ENCODE results near the gene ZNF587B.
"Not testable (repeated sequence)": the region's sequence is repeated elsewhere in the genome, so short reads cannot be mapped to it uniquely, and the experiment has no call there.

The ZNF587B gene

DNA sequence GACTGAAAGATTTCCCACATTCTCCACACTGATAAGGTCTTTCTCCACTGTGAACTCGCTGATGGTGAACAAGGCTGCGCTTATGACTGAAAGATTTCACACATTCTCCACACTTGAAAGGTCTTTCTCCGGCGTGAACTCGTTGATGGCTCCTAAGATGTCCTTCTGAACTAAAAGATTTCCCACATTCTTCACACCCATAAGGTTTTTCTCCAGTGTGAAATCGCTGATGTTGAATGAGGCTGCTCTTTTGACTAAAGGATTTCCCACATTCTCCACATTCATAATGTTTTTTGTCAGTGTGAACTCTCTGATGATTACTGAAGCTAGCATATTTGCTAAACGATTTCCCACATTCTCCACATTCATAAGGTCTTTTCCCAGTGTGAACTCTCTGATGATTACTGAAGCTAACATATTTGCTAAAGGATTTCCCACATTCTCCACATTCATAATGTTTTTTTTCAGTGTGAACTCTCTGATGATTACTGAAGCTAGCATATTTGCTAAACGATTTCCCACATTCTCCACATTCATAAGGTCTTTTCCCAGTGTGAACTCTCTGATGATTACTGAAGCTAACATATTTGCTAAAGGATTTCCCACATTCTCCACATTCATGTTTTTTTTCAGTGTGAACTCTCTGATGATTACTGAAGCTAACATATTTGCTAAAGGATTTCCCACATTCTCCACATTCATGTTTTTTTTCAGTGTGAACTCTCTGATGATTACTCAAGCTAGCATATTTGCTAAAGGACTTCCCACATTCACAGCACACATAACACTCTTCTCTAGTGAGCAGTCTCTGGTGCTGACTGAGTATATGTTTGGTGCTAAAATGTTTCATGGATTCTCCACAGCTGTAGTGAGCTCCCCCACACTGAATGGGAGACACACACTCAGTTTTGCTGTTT, 44.0 kb downstream of the ZNF587B start:
- not testable (repeated sequence) for ATAC-seq

DNA sequence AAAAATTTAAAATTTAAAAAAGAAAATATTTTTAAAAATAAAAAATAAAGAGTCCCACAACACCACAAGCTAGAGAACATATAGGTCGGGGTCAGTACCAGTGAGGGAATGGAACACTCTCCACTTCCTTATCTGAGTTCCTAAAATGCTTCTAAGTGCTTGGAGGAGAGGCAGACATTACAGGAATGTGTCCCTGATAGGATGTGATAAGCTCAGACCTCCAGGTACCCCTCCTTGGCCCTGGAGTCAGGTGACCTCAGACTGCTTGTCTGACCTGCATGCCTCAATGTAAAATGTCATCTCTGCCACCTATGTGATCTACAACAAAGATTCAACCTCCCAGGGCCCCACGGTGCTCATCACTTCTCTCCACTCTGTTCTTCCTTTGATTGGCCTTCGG, 55.9 kb downstream of the ZNF587B start:
- no peak for ATAC-seq
- TF ChIP-seq, protein P1, sequence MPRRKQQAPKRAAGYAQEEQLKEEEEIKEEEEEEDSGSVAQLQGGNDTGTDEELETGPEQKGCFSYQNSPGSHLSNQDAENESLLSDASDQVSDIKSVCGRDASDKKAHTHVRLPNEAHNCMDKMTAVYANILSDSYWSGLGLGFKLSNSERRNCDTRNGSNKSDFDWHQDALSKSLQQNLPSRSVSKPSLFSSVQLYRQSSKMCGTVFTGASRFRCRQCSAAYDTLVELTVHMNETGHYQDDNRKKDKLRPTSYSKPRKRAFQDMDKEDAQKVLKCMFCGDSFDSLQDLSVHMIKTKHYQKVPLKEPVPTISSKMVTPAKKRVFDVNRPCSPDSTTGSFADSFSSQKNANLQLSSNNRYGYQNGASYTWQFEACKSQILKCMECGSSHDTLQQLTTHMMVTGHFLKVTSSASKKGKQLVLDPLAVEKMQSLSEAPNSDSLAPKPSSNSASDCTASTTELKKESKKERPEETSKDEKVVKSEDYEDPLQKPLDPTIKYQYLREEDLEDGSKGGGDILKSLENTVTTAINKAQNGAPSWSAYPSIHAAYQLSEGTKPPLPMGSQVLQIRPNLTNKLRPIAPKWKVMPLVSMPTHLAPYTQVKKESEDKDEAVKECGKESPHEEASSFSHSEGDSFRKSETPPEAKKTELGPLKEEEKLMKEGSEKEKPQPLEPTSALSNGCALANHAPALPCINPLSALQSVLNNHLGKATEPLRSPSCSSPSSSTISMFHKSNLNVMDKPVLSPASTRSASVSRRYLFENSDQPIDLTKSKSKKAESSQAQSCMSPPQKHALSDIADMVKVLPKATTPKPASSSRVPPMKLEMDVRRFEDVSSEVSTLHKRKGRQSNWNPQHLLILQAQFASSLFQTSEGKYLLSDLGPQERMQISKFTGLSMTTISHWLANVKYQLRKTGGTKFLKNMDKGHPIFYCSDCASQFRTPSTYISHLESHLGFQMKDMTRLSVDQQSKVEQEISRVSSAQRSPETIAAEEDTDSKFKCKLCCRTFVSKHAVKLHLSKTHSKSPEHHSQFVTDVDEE (CRISPR knock-in tag; IDR thresholded peaks at IDR 0.05), result no peak
- TF ChIP-seq, protein P2, sequence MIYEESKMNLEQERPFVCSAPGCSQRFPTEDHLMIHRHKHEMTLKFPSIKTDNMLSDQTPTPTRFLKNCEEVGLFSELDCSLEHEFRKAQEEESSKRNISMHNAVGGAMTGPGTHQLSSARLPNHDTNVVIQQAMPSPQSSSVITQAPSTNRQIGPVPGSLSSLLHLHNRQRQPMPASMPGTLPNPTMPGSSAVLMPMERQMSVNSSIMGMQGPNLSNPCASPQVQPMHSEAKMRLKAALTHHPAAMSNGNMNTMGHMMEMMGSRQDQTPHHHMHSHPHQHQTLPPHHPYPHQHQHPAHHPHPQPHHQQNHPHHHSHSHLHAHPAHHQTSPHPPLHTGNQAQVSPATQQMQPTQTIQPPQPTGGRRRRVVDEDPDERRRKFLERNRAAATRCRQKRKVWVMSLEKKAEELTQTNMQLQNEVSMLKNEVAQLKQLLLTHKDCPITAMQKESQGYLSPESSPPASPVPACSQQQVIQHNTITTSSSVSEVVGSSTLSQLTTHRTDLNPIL (CRISPR knock-in tag; IDR thresholded peaks at IDR 0.05; ENCODE audit: low read depth), result no peak
- TF ChIP-seq ZNF8 (CRISPR knock-in tag; IDR thresholded peaks at IDR 0.05) (no peak), RARB (CRISPR knock-in tag; IDR thresholded peaks at IDR 0.05) (no peak), PPARA (CRISPR knock-in tag; IDR thresholded peaks at IDR 0.05; ENCODE audit: borderline replicate concordance) (no peak), OSR1 (CRISPR knock-in tag; IDR thresholded peaks at IDR 0.05) (no peak), ZNF565 (CRISPR knock-in tag; conservative IDR thresholded peaks at IDR 0.05; ENCODE audit: low read depth) (no peak), CSDC2 (CRISPR knock-in tag; IDR thresholded peaks at IDR 0.05) (no peak), TCF4 (CRISPR knock-in tag; IDR thresholded peaks at IDR 0.05; ENCODE audit: borderline replicate concordance) (no peak), ZC3H10 (CRISPR knock-in tag; IDR thresholded peaks at IDR 0.05) (no peak), ARNTL (CRISPR knock-in tag; IDR thresholded peaks at IDR 0.05; ENCODE audit: borderline replicate concordance, low read depth) (no peak), SNAI2 (CRISPR knock-in tag; IDR thresholded peaks at IDR 0.05) (no peak), ESRRG (CRISPR knock-in tag; IDR thresholded peaks at IDR 0.05) (no peak), BACH2 (CRISPR knock-in tag; IDR thresholded peaks at IDR 0.05; ENCODE audit: borderline replicate concordance) (no peak)
- TF ChIP-seq, protein P3, sequence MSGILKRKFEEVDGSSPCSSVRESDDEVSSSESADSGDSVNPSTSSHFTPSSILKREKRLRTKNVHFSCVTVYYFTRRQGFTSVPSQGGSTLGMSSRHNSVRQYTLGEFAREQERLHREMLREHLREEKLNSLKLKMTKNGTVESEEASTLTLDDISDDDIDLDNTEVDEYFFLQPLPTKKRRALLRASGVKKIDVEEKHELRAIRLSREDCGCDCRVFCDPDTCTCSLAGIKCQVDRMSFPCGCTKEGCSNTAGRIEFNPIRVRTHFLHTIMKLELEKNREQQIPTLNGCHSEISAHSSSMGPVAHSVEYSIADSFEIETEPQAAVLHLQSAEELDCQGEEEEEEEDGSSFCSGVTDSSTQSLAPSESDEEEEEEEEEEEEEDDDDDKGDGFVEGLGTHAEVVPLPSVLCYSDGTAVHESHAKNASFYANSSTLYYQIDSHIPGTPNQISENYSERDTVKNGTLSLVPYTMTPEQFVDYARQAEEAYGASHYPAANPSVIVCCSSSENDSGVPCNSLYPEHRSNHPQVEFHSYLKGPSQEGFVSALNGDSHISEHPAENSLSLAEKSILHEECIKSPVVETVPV (CRISPR knock-in tag; IDR thresholded peaks at IDR 0.05), result no peak
- TF ChIP-seq, protein P4, sequence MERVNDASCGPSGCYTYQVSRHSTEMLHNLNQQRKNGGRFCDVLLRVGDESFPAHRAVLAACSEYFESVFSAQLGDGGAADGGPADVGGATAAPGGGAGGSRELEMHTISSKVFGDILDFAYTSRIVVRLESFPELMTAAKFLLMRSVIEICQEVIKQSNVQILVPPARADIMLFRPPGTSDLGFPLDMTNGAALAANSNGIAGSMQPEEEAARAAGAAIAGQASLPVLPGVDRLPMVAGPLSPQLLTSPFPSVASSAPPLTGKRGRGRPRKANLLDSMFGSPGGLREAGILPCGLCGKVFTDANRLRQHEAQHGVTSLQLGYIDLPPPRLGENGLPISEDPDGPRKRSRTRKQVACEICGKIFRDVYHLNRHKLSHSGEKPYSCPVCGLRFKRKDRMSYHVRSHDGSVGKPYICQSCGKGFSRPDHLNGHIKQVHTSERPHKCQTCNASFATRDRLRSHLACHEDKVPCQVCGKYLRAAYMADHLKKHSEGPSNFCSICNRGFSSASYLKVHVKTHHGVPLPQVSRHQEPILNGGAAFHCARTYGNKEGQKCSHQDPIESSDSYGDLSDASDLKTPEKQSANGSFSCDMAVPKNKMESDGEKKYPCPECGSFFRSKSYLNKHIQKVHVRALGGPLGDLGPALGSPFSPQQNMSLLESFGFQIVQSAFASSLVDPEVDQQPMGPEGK (CRISPR knock-in tag; IDR thresholded peaks at IDR 0.05; ENCODE audit: borderline replicate concordance), result no peak

DNA sequence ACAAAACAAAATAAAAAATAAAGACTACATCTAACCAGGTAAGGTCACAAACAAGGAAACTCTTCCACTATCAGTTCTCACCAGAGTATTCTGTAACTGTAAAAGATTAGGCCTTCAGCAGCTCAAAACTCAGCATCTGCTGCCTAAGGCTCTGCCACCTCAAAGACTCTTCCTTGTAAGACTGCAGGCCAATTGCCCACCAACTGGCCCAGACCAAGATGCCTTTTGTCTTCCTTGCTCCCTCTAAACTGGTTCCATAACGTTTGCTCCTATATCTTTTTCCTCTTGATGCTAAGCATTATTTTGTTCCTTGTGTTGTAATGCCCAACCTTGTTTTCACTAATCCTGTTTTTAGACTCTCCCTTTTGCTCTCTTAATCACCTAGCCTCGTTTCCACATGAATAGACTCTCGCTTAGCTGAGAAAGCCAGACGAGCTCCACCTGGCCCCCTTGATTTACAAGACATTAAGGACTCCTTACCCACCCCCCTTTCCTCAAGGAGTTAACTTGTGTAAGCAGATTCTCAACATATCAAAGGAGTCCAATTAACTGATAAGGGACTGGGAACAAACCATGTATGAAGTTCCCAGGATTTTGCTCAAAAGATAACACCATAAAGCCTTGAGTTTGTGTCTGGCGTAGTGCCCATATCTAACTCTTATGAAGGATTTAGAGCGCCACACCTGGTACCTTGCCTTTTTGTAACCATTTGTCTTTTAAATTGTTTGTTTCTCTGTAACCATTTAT, 57.3 kb downstream of the ZNF587B start:
- no peak for ATAC-seq
- no peak for TF ChIP-seq PPARA (CRISPR knock-in tag; IDR thresholded peaks at IDR 0.05; ENCODE audit: borderline replicate concordance)

DNA sequence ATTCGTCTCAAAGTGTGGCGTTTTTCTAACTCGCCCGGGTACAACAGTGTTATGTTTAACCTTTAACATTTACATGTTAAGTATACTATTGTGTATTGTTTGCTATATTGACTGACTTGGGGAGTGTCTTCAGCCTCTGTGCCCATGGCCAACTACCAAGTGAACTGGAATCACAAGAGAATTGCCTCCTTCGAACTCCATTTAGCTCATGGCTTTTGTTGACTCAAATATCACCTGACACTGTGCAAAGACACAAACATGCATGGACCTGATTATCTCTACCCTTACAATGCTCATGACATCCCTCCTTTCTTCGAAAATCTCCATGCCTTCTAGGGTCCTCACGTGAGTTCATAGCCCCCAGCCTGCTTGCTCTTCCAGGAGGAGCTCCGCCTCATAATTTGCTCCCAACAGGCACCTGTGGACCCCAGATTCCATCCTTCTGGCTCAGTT, 58.0 kb downstream of the ZNF587B start:
- no peak for TF ChIP-seq SNAI2 (CRISPR knock-in tag; IDR thresholded peaks at IDR 0.05)
- no peak for TF ChIP-seq ESRRG (CRISPR knock-in tag; IDR thresholded peaks at IDR 0.05)
- TF ChIP-seq ZFP30 (CRISPR knock-in tag; IDR thresholded peaks at IDR 0.05), result no peak
- TF ChIP-seq BACH2 (CRISPR knock-in tag; IDR thresholded peaks at IDR 0.05; ENCODE audit: borderline replicate concordance), result no peak
- ATAC-seq, result no peak

Measured in SK-N-SH treated with all-trans-retinoic acid at 6 μM for 48 hours (cell line).